Measurements from ENCODE around the gene GCDH.

- no peak for TF ChIP-seq EZH2phosphoT487 (IDR thresholded peaks at IDR 0.05; ENCODE audit: low read depth)
- no peak for TF ChIP-seq CTCF (IDR thresholded peaks at IDR 0.05; ENCODE audit: low read depth, low read length)
Observed at GRCh38 chr19:12893582-12893981, 2.6 kb downstream of the GCDH start.

Measured in OCI-LY3 (cell line).